OCI-LY1 (cell line): ENCODE measurements around the gene CIBAR2.

Source experiments
- H2AFZ ChIP-seq: fragments of 200-600 bp; sonication (generic), shearing (Covaris generic); 2 replicates; pipeline ENCODE4 v1.6.0; 2014; ENCODE audit warnings: antibody characterized with exemption, mild to moderate bottlenecking, low read length
- H3F3A ChIP-seq: fragments of 200-600 bp; sonication (generic), shearing (Covaris generic); 2 replicates; pipeline ENCODE4 v1.6.0; 2014; ENCODE audit warnings: mild to moderate bottlenecking, antibody characterized with exemption, low read length, moderate library complexity; ENCODE audit not compliant: insufficient read depth
- H3K27ac ChIP-seq: fragments of 200-600 bp; sonication (generic); 2 replicates; pipeline ENCODE4 v1.5.1; 2014; ENCODE audit warnings: low read length, mixed run types, mild to moderate bottlenecking, low read depth; ENCODE audit not compliant: poor library complexity, severe bottlenecking
- H3K27me3 ChIP-seq: fragments of 200-600 bp; sonication (generic); 2 replicates; pipeline ENCODE4 v1.6.0; 2014; ENCODE audit warnings: antibody characterized with exemption, mild to moderate bottlenecking, low read length, moderate library complexity; ENCODE audit not compliant: insufficient read depth
- H3K36me3 ChIP-seq: fragments of 200-600 bp; sonication (generic); 2 replicates; pipeline ENCODE4 v1.6.1; 2014; ENCODE audit warnings: mild to moderate bottlenecking, antibody characterized with exemption, low read length, moderate library complexity, mixed read lengths; ENCODE audit not compliant: insufficient read depth
- H3K4me1 ChIP-seq: fragments of 200-600 bp; sonication (generic); 2 replicates; pipeline ENCODE4 v1.5.1; 2014; ENCODE audit warnings: mild to moderate bottlenecking, low read length, moderate library complexity; ENCODE audit not compliant: insufficient read depth, severe bottlenecking
- H3K4me2 ChIP-seq: fragments of 200-600 bp; sonication (generic), shearing (Covaris generic); 2 replicates; pipeline ENCODE4 v1.6.1; 2014; ENCODE audit warnings: low read length
- H3K4me3 ChIP-seq: fragments of 200-600 bp; sonication (generic); 2 replicates; pipeline ENCODE4 v1.5.1; 2014; ENCODE audit warnings: low read length, low read depth, mild to moderate bottlenecking, mixed read lengths; ENCODE audit not compliant: poor library complexity, severe bottlenecking
- H3K79me2 ChIP-seq: fragments of 200-600 bp; shearing (Covaris generic); 2 replicates; pipeline ENCODE4 v1.6.1; 2016; ENCODE audit warnings: mixed run types, low read length, mixed read lengths; ENCODE audit not compliant: insufficient read depth
- H3K9ac ChIP-seq: fragments of 200-600 bp; sonication (generic), shearing (Covaris generic); 2 replicates; pipeline ENCODE4 v1.6.1; 2014; ENCODE audit warnings: mild to moderate bottlenecking, low read length, mixed read lengths
- H3K9me2 ChIP-seq: fragments of 200-600 bp; sonication (generic), shearing (Covaris generic); 2 replicates; pipeline ENCODE4 v1.6.1; 2014; ENCODE audit warnings: low read depth, mild to moderate bottlenecking, low read length, mixed read lengths
- H3K9me3 ChIP-seq: fragments of 200-600 bp; shearing (Covaris generic); 2 replicates; pipeline ENCODE4 v1.6.1; 2014; ENCODE audit warnings: low read length, mixed read lengths
- H4K20me1 ChIP-seq: fragments of 200-600 bp; sonication (generic), shearing (Covaris generic); 2 replicates; pipeline ENCODE4 v1.6.0; 2016; ENCODE audit warnings: mild to moderate bottlenecking, low read length; ENCODE audit not compliant: insufficient read depth
- CTCF ChIP-seq: fragments of 200-600 bp; sonication (generic), shearing (Covaris generic); IDR thresholded peaks from 2 replicates; pipeline ENCODE4 v1.5.1; 2017; ENCODE audit warnings: mild to moderate bottlenecking, antibody characterized with exemption, low read length, moderate library complexity, mixed read lengths
- EZH2 ChIP-seq: fragments of 200-600 bp; sonication (generic), shearing (Covaris generic); IDR thresholded peaks from 2 replicates; pipeline ENCODE4 v1.8.0; 2017; ENCODE audit warnings: borderline replicate concordance, mixed run types, mild to moderate bottlenecking, antibody characterized with exemption, low read length, moderate library complexity, mixed read lengths

The CIBAR2 gene

DNA sequence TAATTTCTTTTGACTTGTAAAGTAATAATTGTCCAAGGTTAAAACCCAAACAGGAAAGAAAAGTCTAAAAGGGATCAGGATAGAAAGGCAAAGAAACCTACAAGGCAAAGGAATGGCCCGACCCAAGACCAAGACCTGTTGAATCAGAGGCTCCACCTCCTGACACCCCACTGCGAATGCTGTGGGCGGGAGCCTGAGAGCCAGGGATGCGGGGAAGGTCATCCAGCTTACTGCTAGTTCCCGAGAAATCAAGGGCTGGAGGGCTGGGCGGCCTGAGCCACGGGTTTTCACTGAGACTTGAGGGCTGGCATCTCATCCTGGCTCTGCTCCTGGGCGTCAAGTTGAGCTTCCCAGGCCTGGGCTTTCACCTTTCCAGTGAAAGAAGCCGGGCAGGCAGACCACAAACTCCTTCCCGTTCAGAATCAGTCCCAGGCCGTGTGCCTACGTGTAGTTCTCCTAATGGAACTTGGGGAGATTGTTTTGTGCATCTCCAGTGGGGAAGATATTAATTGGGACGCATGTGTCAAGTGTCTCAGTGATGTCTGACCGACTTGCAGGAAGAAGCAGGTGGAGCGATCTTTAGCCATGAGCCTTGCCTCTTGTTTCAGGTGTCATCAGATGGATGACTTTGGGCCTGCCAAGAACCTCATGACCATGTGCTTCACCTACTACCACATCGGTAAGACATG is 36.9 kb downstream of the CIBAR2 start:
- Histone ChIP-seq H3K4me2 (no peak overlapping the region), H3K4me3 (no peak overlapping the region), H3K27ac (no peak overlapping the region), H3K27me3 (0 out of 2 replicates have a peak, but pooled peaks cover 10% of the 10 kb centered on the region), H3F3A (no peaks in the 10 kb centered on the region), H3K79me2 (no peaks in the 10 kb centered on the region), H4K20me1 (no peaks in the 10 kb centered on the region), H2AFZ (no peak overlapping the region), H3K4me1 (no peaks in the 10 kb centered on the region), H3K9me3 (no peaks in the 10 kb centered on the region), H3K9ac (no peak overlapping the region), H3K9me2 (no peaks in the 10 kb centered on the region), H3K36me3 (no peaks in the 10 kb centered on the region)
- TF ChIP-seq CTCF (no peak), EZH2 (no peak)

DNA sequence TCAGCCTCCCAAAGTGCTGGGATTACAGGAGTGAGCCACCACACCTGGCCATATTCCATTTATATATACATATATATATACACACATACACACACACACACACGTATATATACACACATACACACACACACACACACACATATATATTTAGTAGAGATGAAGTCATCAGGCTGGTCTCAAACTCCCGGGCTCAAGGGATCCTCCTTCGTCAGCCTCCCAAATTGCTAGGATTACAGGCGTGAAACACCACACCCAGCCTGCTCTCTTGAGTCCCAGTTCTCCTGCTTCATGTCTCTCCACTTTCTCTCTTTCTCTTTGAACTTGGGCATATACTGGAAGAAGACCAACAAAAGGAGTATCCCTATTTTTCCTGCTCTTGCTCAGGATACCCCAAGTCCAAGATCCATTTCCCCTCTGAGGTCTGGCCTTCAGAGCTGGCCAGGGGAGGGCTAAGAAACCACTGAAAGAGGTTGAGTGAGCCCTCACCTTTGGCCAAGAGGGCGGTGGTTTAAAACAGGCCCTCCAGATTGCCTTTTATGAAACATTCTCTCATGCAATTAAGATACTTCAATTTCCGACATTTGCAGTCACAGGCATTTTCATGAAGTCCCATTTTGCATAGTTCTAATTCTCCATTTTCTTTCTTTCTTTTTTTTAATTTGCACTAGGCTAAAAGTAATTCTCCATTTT is 37.9 kb downstream of the CIBAR2 start:
- no peak overlapping the region for H3K9ac ChIP-seq
- H3K79me2 ChIP-seq = no peaks in the 10 kb centered on the region
- TF ChIP-seq CTCF (no peak), EZH2 (no peak)
- no peaks in the 10 kb centered on the region for H4K20me1 ChIP-seq
- H3K4me3 ChIP-seq = no peak overlapping the region
- H3K27me3 ChIP-seq = 0 out of 2 replicates have a peak, but pooled peaks cover 10% of the 10 kb centered on the region
- H3K9me3 ChIP-seq = no peaks in the 10 kb centered on the region
- H3K9me2 ChIP-seq = no peaks in the 10 kb centered on the region
- H3K36me3 ChIP-seq = no peaks in the 10 kb centered on the region
- no peak overlapping the region for H3K4me2 ChIP-seq
- H3K4me1 ChIP-seq = no peaks in the 10 kb centered on the region
- H3F3A ChIP-seq = no peaks in the 10 kb centered on the region
- no peak overlapping the region for H3K27ac ChIP-seq
- H2AFZ ChIP-seq = no peak overlapping the region

DNA sequence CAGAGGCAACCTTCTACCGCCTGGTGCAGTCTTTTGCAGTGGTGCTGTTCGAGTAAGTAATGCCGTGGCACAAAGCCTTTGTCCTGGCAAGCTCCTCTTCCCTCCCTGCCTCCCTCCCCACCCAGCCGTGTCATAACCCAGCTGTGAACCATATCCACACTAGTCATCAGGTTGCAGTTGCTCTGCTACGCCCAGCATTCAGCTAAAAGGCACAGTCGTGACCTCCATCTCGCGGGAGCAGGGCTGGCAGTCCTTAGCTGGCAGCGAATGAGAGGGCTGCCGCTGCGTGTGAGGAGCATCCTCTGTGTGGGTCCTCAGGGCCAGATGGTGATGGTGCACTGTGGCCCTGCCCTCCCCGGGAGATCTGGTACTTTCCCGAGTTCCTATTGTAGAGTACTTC is 39.3 kb downstream of the CIBAR2 start:
- Histone ChIP-seq H3K79me2 (no peaks in the 10 kb centered on the region), H3K4me2 (no peak overlapping the region), H3K9me2 (no peaks in the 10 kb centered on the region), H3K9ac (no peak overlapping the region), H3K36me3 (no peaks in the 10 kb centered on the region), H2AFZ (no peak overlapping the region), H3K27ac (no peak overlapping the region), H4K20me1 (no peaks in the 10 kb centered on the region), H3K9me3 (no peaks in the 10 kb centered on the region), H3K4me1 (no peaks in the 10 kb centered on the region), H3K4me3 (no peak overlapping the region), H3K27me3 (0 out of 2 replicates have a peak, but pooled peaks cover 10% of the 10 kb centered on the region), H3F3A (no peaks in the 10 kb centered on the region)
- TF ChIP-seq EZH2 (no peak), CTCF (no peak)
